GM12801 (cell line): ENCODE results near the gene SHCBP1.

Experiments
- TF ChIP-seq, protein P1 (sequence below): IDR thresholded peaks from one replicate; pipeline ENCODE4 v1.5.1; 2011; ENCODE audit warnings: control low read depth; ENCODE audit not compliant: insufficient read length; ENCODE audit errors: extremely low read depth

Gene SHCBP1, protein sequence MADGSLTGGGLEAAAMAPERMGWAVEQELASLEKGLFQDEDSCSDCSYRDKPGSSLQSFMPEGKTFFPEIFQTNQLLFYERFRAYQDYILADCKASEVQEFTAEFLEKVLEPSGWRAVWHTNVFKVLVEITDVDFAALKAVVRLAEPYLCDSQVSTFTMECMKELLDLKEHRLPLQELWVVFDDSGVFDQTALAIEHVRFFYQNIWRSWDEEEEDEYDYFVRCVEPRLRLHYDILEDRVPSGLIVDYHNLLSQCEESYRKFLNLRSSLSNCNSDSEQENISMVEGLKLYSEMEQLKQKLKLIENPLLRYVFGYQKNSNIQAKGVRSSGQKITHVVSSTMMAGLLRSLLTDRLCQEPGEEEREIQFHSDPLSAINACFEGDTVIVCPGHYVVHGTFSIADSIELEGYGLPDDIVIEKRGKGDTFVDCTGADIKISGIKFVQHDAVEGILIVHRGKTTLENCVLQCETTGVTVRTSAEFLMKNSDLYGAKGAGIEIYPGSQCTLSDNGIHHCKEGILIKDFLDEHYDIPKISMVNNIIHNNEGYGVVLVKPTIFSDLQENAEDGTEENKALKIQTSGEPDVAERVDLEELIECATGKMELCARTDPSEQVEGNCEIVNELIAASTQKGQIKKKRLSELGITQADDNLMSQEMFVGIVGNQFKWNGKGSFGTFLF

DNA sequence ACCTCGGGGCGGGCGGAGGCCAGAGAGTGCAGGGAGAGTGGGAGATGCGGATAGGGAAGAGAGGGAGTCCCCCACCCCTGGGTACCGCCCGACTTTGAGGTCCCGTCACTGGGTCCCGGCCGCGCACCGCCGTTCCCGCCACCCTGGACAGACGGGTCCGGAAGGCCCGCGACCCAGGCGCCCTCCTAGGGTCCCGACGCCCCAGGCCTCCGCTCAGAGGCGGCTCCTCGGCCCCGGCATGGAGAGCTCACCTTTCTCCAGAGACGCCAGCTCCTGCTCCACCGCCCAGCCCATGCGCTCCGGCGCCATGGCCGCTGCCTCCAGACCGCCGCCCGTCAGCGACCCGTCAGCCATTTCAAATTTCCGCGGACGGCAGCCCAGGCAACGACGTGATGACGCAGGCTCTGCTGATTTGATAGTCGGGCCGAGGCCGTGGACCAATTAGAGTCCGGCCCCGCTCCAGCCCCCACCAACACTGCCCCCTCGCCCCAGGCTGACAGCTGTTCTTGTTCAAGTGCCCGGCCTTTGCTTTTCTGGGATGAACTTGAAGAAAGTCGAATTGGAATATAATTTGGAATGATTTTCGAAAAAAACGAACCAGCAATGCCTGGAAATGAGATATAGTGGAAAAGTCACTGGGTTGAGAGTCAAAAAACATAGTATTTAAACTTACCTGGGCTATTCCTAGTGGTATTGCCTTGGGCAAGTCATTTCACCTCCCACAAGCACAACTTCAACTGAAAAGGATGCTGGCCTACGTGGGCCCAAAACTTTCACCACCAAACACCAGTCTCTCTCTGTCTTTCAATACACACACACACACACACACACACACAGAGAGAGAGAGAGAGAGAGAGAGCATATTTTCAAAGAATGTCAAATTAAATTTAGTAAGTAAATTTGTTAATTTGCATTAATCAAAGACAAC is at the start of gene SHCBP1:
SHCBP1 (minus strand) TSS at position 374 of the 928 bp plus-strand sequence; CDS start at position 354, 20 bp downstream.
- TF ChIP-seq, protein P1, sequence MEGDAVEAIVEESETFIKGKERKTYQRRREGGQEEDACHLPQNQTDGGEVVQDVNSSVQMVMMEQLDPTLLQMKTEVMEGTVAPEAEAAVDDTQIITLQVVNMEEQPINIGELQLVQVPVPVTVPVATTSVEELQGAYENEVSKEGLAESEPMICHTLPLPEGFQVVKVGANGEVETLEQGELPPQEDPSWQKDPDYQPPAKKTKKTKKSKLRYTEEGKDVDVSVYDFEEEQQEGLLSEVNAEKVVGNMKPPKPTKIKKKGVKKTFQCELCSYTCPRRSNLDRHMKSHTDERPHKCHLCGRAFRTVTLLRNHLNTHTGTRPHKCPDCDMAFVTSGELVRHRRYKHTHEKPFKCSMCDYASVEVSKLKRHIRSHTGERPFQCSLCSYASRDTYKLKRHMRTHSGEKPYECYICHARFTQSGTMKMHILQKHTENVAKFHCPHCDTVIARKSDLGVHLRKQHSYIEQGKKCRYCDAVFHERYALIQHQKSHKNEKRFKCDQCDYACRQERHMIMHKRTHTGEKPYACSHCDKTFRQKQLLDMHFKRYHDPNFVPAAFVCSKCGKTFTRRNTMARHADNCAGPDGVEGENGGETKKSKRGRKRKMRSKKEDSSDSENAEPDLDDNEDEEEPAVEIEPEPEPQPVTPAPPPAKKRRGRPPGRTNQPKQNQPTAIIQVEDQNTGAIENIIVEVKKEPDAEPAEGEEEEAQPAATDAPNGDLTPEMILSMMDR = no peak

DNA sequence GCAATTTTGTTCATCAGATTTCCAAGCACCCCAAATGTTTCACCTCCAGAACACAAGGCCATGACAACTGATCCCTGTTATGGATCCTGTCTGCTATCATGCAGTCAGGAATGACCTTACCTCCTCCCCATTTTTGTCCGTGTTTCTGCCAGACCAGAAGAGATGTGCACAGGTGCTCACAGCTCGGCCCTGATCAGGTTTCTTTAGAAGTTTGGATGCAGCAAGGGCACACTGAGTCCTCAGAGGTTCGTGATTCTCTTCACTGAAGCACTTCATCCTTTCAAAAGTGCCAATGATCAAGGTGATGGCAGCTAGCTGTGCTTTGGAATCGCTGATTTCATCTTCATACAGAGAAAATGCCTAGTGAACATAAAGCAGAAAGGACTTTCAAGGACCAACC is 40.9 kb upstream of the SHCBP1 start:
- TF ChIP-seq, protein P1 = no peak

DNA sequence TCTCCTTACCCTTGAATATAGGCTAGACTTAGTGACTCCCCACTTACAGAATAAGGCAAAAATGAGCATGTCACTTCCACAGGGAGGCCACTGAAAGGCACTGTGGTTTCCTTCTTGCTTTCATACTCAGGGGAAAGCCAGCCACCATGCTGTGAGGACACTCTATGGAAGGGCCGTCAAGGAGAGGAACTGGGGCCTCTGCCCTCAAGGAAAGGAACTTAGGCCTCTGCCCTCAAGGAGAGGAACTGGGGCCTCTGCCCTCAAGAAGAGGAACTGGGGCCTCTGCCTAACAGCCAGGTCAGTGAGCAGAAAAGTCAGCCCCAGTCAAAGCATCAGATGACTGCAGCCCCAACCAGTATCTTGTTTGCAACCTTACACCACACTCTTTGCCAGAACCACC is 37.7 kb upstream of the SHCBP1 start:
- TF ChIP-seq, protein P1 = no peak

DNA sequence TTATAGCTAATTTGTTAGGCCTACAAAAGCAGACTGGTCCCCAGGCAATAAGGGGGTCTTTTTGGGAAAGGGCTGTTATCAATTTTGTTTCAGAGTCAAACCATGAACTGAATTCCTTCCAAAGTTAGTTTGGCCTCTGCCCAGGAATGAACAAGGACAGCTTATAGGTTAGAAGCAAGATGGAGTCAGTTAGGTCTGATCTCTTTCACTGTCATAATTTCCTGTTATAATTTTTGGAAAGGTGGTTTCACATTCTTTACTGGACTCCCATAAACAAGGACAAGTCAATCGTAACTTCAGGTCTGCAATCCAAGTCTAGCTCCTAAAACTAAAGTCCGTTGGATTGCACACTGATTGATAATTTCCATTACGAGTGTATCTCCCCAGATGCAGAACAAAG is 30.1 kb upstream of the SHCBP1 start:
- TF ChIP-seq, protein P1 = no peak

DNA sequence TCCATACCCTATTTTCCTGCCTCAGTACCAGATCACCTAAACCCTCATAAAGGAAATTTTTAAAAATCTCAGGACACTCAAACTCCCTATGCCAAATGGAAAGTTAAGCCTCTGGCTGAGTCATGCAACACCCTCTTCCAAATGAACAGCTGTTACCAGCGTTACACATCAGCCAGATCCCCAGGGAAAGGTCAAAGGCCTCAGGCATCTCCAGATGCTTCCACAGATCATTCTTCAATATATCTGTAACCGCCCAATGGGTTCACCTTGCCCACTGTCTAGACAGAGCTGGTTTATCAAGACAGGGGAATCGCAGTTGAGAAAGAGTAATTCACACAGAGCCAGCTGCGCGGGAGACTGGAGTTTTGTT is 29.1 kb upstream of the SHCBP1 start:
- TF ChIP-seq, protein P1 = no peak

DNA sequence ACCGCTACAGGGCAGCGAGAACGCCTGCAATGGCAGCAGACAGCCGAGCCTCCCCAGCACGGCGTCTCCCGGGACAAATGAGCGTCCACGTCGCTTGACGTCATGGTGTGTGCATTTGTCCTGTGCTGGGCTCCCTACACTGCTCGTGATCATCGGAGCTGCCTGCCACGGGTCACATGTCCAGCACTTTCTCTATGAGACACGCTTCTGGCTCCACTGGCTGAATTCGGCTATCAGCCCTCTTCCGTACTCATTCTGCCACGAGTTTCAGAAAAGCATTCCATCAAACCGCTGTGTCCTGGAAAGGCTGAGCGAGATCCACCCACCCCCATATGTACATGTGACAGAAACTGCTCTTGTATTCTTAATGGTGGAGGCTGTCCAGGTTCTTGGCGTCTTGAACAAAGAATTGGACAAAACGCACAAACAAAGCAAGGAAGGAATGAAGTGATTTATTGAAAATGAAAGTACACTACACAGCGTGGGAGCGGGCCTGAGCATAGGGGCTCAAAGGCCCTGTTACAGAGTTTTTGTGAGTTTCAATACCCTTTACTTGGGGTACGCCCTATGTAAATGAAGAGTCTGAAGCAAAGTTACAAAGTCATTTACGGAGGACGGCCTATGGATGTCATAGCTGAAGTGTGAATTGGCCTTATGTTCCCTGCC is 28.5 kb upstream of the SHCBP1 start:
- TF ChIP-seq, protein P1 = no peak
